OCI-LY3 (cell line): ENCODE results near the gene DCLK3.

Source experiments
- CTCF ChIP-seq: fragments of 200-600, 300-600 bp; sonication (generic); IDR thresholded peaks from 2 replicates; pipeline ENCODE4 v1.5.1; 2014; ENCODE audit warnings: antibody characterized with exemption, low read length, low read depth
- EZH2phosphoT487 ChIP-seq: fragments of 200-600 bp; shearing (Covaris generic); IDR thresholded peaks from 2 replicates; pipeline ENCODE4 v1.6.1; 2018; ENCODE audit warnings: antibody characterized with exemption, mixed run types, low read depth

- TF ChIP-seq CTCF (no peak), EZH2phosphoT487 (no peak)
These were observed 1.2 kb downstream of the DCLK3 start for GRCh38 chr3:36762918-36763849.
